ENCODE measurements around the gene SLC37A2. TPM values are rescaled to one million over a fixed set of nuclear protein-coding genes. Genes with fewer than 3 reads are reported as not detected.

SLC37A2 gene
- total RNA-seq, 1 experiment from 2014 or later, result 0.41 TPM

- no peaks in the 10 kb centered on the region for H3K27me3 ChIP-seq (ENCODE audit: low read length)
- no peak overlapping the region for H3K9ac ChIP-seq (ENCODE audit: low read length)
- no peaks in the 10 kb centered on the region for H3K79me2 ChIP-seq (ENCODE audit: low read length)
- no peaks in the 10 kb centered on the region for H3K36me3 ChIP-seq (ENCODE audit: insufficient read depth, low read length)
- H4K20me1 ChIP-seq (ENCODE audit: insufficient read depth, low read depth, low read length), result no peaks in the 10 kb centered on the region
- no peak overlapping the region for H2AFZ ChIP-seq (ENCODE audit: low read length)
- H3K4me1 ChIP-seq (ENCODE audit: low read length), result peaks cover 29% of the 10 kb centered on the region
- H3K4me3 ChIP-seq (ENCODE audit: low read length), result no peak overlapping the region
- H3K9me3 ChIP-seq (ENCODE audit: low read length), result no peaks in the 10 kb centered on the region
- no peak for DNase-seq
- H3K9me2 ChIP-seq (replicated peaks; ENCODE audit: insufficient read depth, low read length), result no peaks in the 10 kb centered on the region
- H3K27ac ChIP-seq (ENCODE audit: low read length), result no peak overlapping the region
- no peak overlapping the region for H3K4me2 ChIP-seq (ENCODE audit: low read depth, low read length, poor library complexity, severe bottlenecking)
Observed at GRCh38 chr11:125078016-125078415, 14.9 kb downstream of the SLC37A2 start.

GRCh38 chr11:125078516-125079140 is 15.5 kb downstream of the SLC37A2 start:
- Histone ChIP-seq H3K9me2 (replicated peaks; ENCODE audit: insufficient read depth, low read length) (no peaks in the 10 kb centered on the region), H2AFZ (ENCODE audit: low read length) (no peak overlapping the region), H3K27me3 (ENCODE audit: low read length) (no peaks in the 10 kb centered on the region), H3K9me3 (ENCODE audit: low read length) (no peaks in the 10 kb centered on the region), H3K36me3 (ENCODE audit: insufficient read depth, low read length) (no peaks in the 10 kb centered on the region), H3K4me3 (ENCODE audit: low read length) (no peak overlapping the region), H4K20me1 (ENCODE audit: insufficient read depth, low read depth, low read length) (no peaks in the 10 kb centered on the region), H3K27ac (ENCODE audit: low read length) (no peak overlapping the region), H3K79me2 (ENCODE audit: low read length) (no peaks in the 10 kb centered on the region), H3K4me2 (ENCODE audit: low read depth, low read length, poor library complexity, severe bottlenecking) (no peak overlapping the region), H3K9ac (ENCODE audit: low read length) (no peak overlapping the region), H3K4me1 (ENCODE audit: low read length) (peaks cover 23% of the 10 kb centered on the region)
- DNase-seq, result no peak

- H3K4me3 ChIP-seq (ENCODE audit: low read length), result no peak overlapping the region
- H3K79me2 ChIP-seq (ENCODE audit: low read length), result no peaks in the 10 kb centered on the region
- H3K36me3 ChIP-seq (ENCODE audit: insufficient read depth, low read length), result no peaks in the 10 kb centered on the region
- H3K4me1 ChIP-seq (ENCODE audit: low read length), result peaks cover 16% of the 10 kb centered on the region
- H3K9ac ChIP-seq (ENCODE audit: low read length), result no peak overlapping the region
- no peak for DNase-seq
- no peaks in the 10 kb centered on the region for H3K9me3 ChIP-seq (ENCODE audit: low read length)
- H4K20me1 ChIP-seq (ENCODE audit: insufficient read depth, low read depth, low read length), result no peaks in the 10 kb centered on the region
- no peak overlapping the region for H3K4me2 ChIP-seq (ENCODE audit: low read depth, low read length, poor library complexity, severe bottlenecking)
- H3K27me3 ChIP-seq (ENCODE audit: low read length), result no peaks in the 10 kb centered on the region
- no peak overlapping the region for H3K27ac ChIP-seq (ENCODE audit: low read length)
- no peaks in the 10 kb centered on the region for H3K9me2 ChIP-seq (replicated peaks; ENCODE audit: insufficient read depth, low read length)
- no peak overlapping the region for H2AFZ ChIP-seq (ENCODE audit: low read length)
Observed at GRCh38 chr11:125079151-125079877, 16.2 kb downstream of the SLC37A2 start.

GRCh38 chr11:125079878-125080530 is 16.9 kb downstream of the SLC37A2 start:
- H3K27me3 ChIP-seq (ENCODE audit: low read length), result no peaks in the 10 kb centered on the region
- H3K4me1 ChIP-seq (ENCODE audit: low read length), result peaks cover 9% of the 10 kb centered on the region
- no peaks in the 10 kb centered on the region for H4K20me1 ChIP-seq (ENCODE audit: insufficient read depth, low read depth, low read length)
- DNase-seq, result no peak
- H3K27ac ChIP-seq (ENCODE audit: low read length), result no peak overlapping the region
- H3K9me3 ChIP-seq (ENCODE audit: low read length), result no peaks in the 10 kb centered on the region
- no peaks in the 10 kb centered on the region for H3K9me2 ChIP-seq (replicated peaks; ENCODE audit: insufficient read depth, low read length)
- no peak overlapping the region for H3K4me2 ChIP-seq (ENCODE audit: low read depth, low read length, poor library complexity, severe bottlenecking)
- no peaks in the 10 kb centered on the region for H3K36me3 ChIP-seq (ENCODE audit: insufficient read depth, low read length)
- H3K79me2 ChIP-seq (ENCODE audit: low read length), result no peaks in the 10 kb centered on the region
- H2AFZ ChIP-seq (ENCODE audit: low read length), result no peak overlapping the region
- no peak overlapping the region for H3K4me3 ChIP-seq (ENCODE audit: low read length)
- H3K9ac ChIP-seq (ENCODE audit: low read length), result no peak overlapping the region

GRCh38 chr11:125080531-125080911 is 17.4 kb downstream of the SLC37A2 start:
- Histone ChIP-seq H4K20me1 (ENCODE audit: insufficient read depth, low read depth, low read length) (no peaks in the 10 kb centered on the region), H3K9me2 (replicated peaks; ENCODE audit: insufficient read depth, low read length) (no peaks in the 10 kb centered on the region), H3K4me3 (ENCODE audit: low read length) (no peak overlapping the region), H3K4me2 (ENCODE audit: low read depth, low read length, poor library complexity, severe bottlenecking) (no peak overlapping the region), H2AFZ (ENCODE audit: low read length) (no peak overlapping the region), H3K27me3 (ENCODE audit: low read length) (no peaks in the 10 kb centered on the region), H3K9me3 (ENCODE audit: low read length) (no peaks in the 10 kb centered on the region), H3K4me1 (ENCODE audit: low read length) (peaks cover 8% of the 10 kb centered on the region), H3K36me3 (ENCODE audit: insufficient read depth, low read length) (no peaks in the 10 kb centered on the region), H3K9ac (ENCODE audit: low read length) (no peak overlapping the region), H3K27ac (ENCODE audit: low read length) (no peak overlapping the region), H3K79me2 (ENCODE audit: low read length) (no peaks in the 10 kb centered on the region)
- DNase-seq, result no peak

GRCh38 chr11:125081098-125081798 is 18.1 kb downstream of the SLC37A2 start:
- Histone ChIP-seq H3K4me2 (ENCODE audit: low read depth, low read length, poor library complexity, severe bottlenecking) (no peak overlapping the region), H3K36me3 (ENCODE audit: insufficient read depth, low read length) (no peaks in the 10 kb centered on the region), H4K20me1 (ENCODE audit: insufficient read depth, low read depth, low read length) (no peaks in the 10 kb centered on the region), H3K9ac (ENCODE audit: low read length) (no peak overlapping the region), H3K79me2 (ENCODE audit: low read length) (no peaks in the 10 kb centered on the region), H3K27ac (ENCODE audit: low read length) (no peak overlapping the region), H3K4me1 (ENCODE audit: low read length) (peaks cover 8% of the 10 kb centered on the region), H3K9me2 (replicated peaks; ENCODE audit: insufficient read depth, low read length) (no peaks in the 10 kb centered on the region), H3K9me3 (ENCODE audit: low read length) (no peaks in the 10 kb centered on the region), H3K27me3 (ENCODE audit: low read length) (no peaks in the 10 kb centered on the region), H3K4me3 (ENCODE audit: low read length) (no peak overlapping the region), H2AFZ (ENCODE audit: low read length) (no peak overlapping the region)
- no peak for DNase-seq

- Histone ChIP-seq H4K20me1 (ENCODE audit: insufficient read depth, low read depth, low read length) (no peaks in the 10 kb centered on the region), H3K27ac (ENCODE audit: low read length) (no peak overlapping the region), H3K79me2 (ENCODE audit: low read length) (no peaks in the 10 kb centered on the region), H3K36me3 (ENCODE audit: insufficient read depth, low read length) (no peaks in the 10 kb centered on the region), H3K4me2 (ENCODE audit: low read depth, low read length, poor library complexity, severe bottlenecking) (no peak overlapping the region), H3K9me2 (replicated peaks; ENCODE audit: insufficient read depth, low read length) (no peaks in the 10 kb centered on the region), H3K9me3 (ENCODE audit: low read length) (no peaks in the 10 kb centered on the region), H2AFZ (ENCODE audit: low read length) (no peak overlapping the region), H3K9ac (ENCODE audit: low read length) (no peak overlapping the region), H3K4me3 (ENCODE audit: low read length) (no peak overlapping the region), H3K27me3 (ENCODE audit: low read length) (no peaks in the 10 kb centered on the region), H3K4me1 (ENCODE audit: low read length) (peaks cover 8% of the 10 kb centered on the region)
- no peak for DNase-seq
Observed at GRCh38 chr11:125082040-125082439, 18.9 kb downstream of the SLC37A2 start.
